Measurements from ENCODE around the gene CPB2.

Gene CPB2

DNA sequence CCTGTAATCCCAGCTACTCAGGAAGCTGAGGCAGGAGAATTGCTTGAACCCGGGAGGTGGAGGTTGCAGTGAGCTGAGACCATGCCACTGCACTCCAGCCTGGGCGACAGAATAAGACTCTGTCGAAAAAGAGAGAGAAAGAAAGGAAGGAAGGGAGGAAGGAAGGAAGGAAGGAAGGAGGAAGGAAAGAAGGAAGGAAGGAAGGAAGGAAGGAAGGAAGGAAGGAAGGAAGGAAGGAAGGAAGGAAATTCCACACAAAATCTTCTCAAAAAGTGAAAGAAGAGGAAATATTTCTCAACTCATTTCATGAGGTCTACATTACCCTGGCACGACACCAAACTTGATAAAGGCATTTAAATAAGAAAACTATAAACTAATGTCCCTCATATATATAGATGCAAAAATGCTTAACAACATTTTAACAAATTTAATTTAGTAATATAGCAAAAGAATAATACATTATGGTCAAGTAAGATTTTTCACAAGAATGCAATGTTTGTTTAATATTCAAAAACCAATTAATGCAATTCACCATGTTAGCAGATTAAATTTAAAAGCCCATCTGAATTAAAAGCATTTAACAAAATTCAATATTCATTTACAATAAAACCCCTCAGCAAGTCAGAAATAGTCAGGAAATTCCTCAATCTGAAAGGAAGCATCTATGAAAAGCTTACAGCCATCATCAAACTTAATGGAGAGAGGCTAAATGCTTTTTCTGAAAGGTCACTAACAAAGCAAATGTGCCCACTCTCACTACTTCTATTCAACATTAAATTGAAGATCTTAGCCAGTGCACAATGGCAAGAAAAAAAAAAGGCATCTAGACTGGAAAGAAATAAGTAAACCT is 12.0 kb upstream of the CPB2 start:
- Histone ChIP-seq H3K27me3 (ENCODE audit: low read depth, low read length) (peaks cover 4% of the 10 kb centered on the region; the same call in 1 of the 2 replicates), H3K4me1 (ENCODE audit: low read length) (peaks cover 15% of the 10 kb centered on the region), H4K20me1 (ENCODE audit: insufficient read depth, low read length) (no peaks in the 10 kb centered on the region), H3K9ac (ENCODE audit: low read length) (no peak overlapping the region), H3K9me3 (ENCODE audit: insufficient read depth, low read length) (no peaks in the 10 kb centered on the region), H3K4me3 (ENCODE audit: low read length) (no peak overlapping the region), H3K4me2 (ENCODE audit: low read length) (no peak overlapping the region), H2AFZ (ENCODE audit: low read depth, low read length) (no peak overlapping the region), H3K79me2 (ENCODE audit: low read length) (no peaks in the 10 kb centered on the region), H3K27ac (ENCODE audit: low read length) (no peak overlapping the region), H3K36me3 (replicated peaks; ENCODE audit: low read depth, low read length) (no peaks in the 10 kb centered on the region)
- TF ChIP-seq EZH2phosphoT487 (IDR thresholded peaks at IDR 0.05; ENCODE audit: low read depth), result no peak

DNA sequence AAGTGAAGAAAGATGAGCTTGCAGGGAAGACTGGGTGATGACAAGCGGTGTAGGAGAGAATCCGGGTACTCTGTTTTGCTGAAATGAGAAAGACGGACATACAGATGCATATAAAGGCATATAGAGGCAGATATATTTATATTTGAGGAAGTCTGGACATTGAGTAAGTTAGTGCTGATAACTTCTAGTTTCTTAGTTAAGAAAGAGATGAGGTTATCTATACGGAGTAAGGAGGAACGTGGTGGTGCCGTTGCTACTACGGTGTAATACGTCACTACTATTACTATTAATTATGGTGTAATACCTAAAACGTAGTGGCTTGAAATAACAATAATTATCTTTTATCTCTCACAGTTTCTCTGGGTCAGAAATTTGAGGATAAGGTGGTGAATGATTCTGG is 9.8 kb upstream of the CPB2 start:
- TF ChIP-seq EZH2phosphoT487 (IDR thresholded peaks at IDR 0.05; ENCODE audit: low read depth) (no peak), CTCF (IDR thresholded peaks at IDR 0.05; ENCODE audit: low read depth, low read length) (no peak)
- no peaks in the 10 kb centered on the region for H3K79me2 ChIP-seq (ENCODE audit: low read length)
- H3K9ac ChIP-seq (ENCODE audit: low read length), result no peak overlapping the region
- H3K27me3 ChIP-seq (ENCODE audit: low read depth, low read length), result peaks cover 4% of the 10 kb centered on the region; the same call in 1 of the 2 replicates
- no peaks in the 10 kb centered on the region for H3K9me3 ChIP-seq (ENCODE audit: insufficient read depth, low read length)
- H4K20me1 ChIP-seq (ENCODE audit: insufficient read depth, low read length), result no peaks in the 10 kb centered on the region
- H2AFZ ChIP-seq (ENCODE audit: low read depth, low read length), result no peak overlapping the region
- no peak overlapping the region for H3K27ac ChIP-seq (ENCODE audit: low read length)
- no peak overlapping the region for H3K4me2 ChIP-seq (ENCODE audit: low read length)
- no peak overlapping the region for H3K4me3 ChIP-seq (ENCODE audit: low read length)
- no peaks in the 10 kb centered on the region for H3K36me3 ChIP-seq (replicated peaks; ENCODE audit: low read depth, low read length)
- H3K4me1 ChIP-seq (ENCODE audit: low read length), result peaks cover 12% of the 10 kb centered on the region

DNA sequence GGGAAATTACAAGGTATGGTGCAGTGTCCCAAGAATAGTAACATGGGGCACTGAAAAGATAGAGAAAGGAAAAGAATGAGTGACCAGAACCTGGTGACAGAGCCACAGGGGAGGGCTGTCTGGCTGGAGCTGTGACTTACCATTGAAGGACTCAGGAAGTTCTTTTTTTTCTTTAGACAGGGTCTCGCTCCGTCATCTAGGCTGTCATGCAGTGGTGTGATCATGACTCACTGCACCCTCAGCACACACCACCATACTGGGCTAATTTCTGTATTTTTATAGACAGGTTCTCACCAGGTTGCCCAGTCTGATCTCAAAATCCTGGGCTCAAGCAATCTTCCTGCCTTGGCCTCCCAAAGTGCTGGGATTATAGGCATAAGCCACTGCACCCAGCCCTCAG is 8.8 kb upstream of the CPB2 start:
- Histone ChIP-seq H3K27me3 (ENCODE audit: low read depth, low read length) (peaks cover 4% of the 10 kb centered on the region; the same call in 1 of the 2 replicates), H4K20me1 (ENCODE audit: insufficient read depth, low read length) (no peaks in the 10 kb centered on the region), H3K79me2 (ENCODE audit: low read length) (no peaks in the 10 kb centered on the region), H3K9me3 (ENCODE audit: insufficient read depth, low read length) (no peaks in the 10 kb centered on the region), H3K4me2 (ENCODE audit: low read length) (no peak overlapping the region), H3K36me3 (replicated peaks; ENCODE audit: low read depth, low read length) (no peaks in the 10 kb centered on the region), H3K4me1 (ENCODE audit: low read length) (peaks cover 19% of the 10 kb centered on the region), H3K4me3 (ENCODE audit: low read length) (no peak overlapping the region), H3K9ac (ENCODE audit: low read length) (no peak overlapping the region), H2AFZ (ENCODE audit: low read depth, low read length) (no peak overlapping the region), H3K27ac (ENCODE audit: low read length) (no peak overlapping the region)
- TF ChIP-seq CTCF (IDR thresholded peaks at IDR 0.05; ENCODE audit: low read depth, low read length) (no peak), EZH2phosphoT487 (IDR thresholded peaks at IDR 0.05; ENCODE audit: low read depth) (no peak)

DNA sequence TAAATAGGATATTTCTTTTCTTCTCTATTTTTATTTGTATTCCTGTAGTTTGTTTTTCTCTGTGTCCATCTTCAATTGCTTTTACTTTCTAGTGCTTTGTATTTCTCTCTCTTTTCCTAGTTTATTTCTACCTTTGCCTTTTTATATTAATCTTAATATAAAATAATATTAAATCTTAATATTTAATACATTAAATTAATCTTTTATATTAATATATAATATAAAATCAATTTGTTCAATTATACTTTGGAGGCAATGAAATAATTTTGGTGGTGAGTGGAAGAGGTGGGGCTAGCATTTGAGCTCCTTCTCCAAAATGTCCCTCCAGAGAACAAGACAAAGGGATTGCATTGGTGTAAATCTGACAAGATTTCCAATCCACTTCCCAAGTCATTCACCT is 6.3 kb upstream of the CPB2 start:
- Histone ChIP-seq H3K79me2 (ENCODE audit: low read length) (no peaks in the 10 kb centered on the region), H3K36me3 (replicated peaks; ENCODE audit: low read depth, low read length) (no peaks in the 10 kb centered on the region), H3K4me1 (ENCODE audit: low read length) (peaks cover 22% of the 10 kb centered on the region), H3K9me3 (ENCODE audit: insufficient read depth, low read length) (no peaks in the 10 kb centered on the region), H3K9ac (ENCODE audit: low read length) (no peak overlapping the region), H3K27me3 (ENCODE audit: low read depth, low read length) (no peaks in the 10 kb centered on the region), H4K20me1 (ENCODE audit: insufficient read depth, low read length) (no peaks in the 10 kb centered on the region), H3K4me2 (ENCODE audit: low read length) (no peak overlapping the region), H3K27ac (ENCODE audit: low read length) (no peak overlapping the region), H2AFZ (ENCODE audit: low read depth, low read length) (no peak overlapping the region), H3K4me3 (ENCODE audit: low read length) (no peak overlapping the region)
- TF ChIP-seq CTCF (IDR thresholded peaks at IDR 0.05; ENCODE audit: low read depth, low read length) (no peak), EZH2phosphoT487 (IDR thresholded peaks at IDR 0.05; ENCODE audit: low read depth) (no peak)

All from OCI-LY3 (cell line).